ENCODE measurements around the gene KTI12.
"Not testable (repeated sequence)": the region's sequence is repeated elsewhere in the genome, so short reads cannot be mapped to it uniquely, and the experiment has no call there.

Gene KTI12

DNA sequence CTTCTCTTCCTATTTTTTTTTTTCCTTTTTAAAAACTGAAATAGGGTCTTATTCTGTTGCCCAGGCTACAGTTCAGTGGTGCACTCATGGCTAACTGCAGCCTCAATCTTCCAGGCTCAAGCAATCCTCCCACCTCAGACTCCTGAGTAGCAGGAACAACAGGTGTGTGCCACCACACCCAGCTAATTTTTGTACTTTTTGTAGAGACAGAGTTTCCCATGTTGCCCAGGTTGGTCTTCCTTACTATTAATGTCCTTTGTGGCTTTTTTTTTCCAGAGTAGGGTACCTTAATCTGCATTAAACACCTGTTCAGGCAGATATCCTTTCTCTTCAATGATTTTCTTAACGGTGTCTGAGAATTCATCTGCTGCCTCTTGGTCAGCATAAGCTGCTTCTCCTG, 4.3 kb upstream of the KTI12 start:
- no peak for DNase-seq (ENCODE audit: low read depth)

DNA sequence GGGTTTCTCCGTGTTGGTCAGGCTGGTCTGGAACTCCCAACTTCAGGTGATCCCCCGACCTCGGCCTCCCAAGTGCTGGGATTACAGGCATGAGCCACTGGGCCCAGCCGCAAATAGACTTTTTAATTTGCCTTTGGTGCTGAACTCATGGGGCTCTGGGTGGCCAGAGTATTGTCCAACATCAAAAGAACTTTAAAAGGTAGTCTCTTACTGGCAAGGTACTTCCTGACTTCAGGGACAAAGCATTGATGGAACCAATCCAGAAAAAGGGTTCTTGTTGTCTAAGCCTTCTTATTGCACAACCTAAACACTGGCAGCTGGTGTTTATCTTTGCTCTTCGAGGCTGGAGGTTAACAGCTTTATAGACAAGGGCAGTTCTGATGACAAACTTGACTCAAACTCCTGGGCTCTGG, 3.8 kb upstream of the KTI12 start:
- DNase-seq (ENCODE audit: low read depth): no peak

DNA sequence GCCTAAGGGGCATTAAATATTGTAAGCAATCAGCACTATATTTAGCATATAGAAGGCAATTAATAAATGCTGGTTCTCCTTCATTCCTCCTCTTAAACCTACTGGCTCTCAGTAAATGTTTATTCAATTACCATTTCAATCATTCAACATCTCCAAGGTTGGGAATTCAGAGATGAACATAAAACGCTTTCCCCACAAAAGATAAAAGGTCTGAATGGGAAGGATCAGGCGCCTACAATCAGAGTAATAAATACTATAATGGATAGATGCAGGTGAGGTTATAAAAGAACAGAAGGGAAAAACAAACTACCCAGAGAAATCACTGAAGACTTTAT, 407 bp upstream of the KTI12 start:
- DNase-seq (ENCODE audit: low read depth): no peak

DNA sequence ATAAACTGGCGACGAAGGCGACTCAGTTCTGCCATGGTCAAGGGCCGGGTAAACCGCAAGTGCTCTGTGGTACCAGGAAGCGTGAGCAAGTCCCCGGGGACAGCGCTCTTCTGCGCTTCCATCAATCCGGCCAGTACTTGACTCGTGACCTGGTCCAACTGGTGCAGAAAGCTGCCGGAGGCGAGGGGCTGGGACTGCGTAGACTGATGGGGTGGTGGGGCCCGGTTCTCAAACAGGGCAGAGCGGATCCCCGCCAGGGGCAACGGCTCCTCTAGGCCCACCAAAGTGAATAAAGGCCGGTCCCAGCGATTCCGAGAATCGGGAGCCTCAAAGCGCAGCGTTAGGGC, 852 bp downstream of the KTI12 start:
- DNase-seq (ENCODE audit: low read depth): no peak

DNA sequence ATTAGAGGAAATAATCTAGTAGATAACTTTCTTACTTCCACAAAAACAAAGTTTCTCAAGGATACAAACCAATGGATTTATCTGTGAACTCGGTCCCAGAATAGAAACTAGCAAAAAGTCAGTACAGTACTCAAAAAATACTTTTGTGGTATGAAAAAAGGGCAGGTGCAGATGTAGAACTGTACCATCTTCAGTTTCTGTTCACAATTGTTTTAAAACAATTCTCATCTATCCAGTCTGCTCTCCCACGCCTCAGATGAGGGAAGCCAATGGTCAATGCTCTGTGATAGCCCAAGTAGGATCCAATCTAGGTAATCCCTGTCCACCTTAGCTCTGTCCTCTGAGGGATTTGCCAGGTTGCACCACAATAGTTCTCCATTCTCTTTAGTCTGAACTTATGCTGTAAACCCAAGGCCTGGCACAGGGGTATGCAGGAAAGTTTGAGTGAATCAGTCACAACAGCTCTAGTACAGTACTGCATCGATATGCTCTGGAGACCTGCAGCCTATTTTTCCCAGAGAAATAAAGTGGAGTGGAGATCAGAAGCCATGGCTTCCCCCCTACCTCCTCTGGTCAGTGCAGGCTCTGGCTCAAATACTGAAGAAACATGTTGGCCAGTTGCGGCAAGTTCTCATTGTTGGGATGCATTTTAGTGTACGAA, 1.4 kb downstream of the KTI12 start:
- no peak for DNase-seq (ENCODE audit: low read depth)

DNA sequence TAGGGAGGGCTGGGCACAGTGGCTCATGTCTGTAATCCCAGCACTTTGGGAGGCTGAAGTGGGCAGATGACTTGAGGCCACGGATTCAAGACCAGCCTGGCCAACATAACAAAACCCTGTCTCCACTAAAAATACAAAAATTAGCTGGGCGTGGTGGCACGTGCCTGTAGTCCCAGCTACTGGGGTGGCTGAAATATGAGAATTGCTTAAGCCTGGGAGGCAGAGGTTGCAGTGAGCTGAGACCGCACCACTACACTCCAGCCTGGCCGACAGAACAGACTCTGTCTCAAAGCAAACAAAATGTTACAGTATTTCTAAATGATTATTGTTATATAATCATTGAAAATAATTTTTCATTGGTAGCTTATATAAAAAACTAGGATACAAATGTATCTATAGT, 4.8 kb downstream of the KTI12 start:
- not testable (repeated sequence) for DNase-seq (ENCODE audit: low read depth)

DNA sequence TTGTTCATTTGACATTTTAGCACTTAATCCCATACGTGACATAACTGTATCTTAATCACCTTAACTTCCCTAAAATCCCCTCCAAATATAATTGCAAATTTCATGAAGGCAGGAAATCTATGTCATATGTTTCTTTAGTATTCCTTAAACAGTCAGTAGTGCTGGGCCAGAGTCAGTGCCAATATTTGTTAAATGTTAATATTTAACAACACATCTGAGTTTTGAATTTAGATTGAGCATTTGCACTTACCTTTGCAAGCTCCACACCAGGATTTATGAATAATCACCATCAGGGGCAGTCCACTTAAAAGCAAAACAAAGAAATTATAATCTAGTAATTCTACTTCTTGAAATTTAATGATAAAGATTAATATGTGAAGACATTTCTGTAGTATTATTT, 5.3 kb downstream of the KTI12 start:
- no peak for DNase-seq (ENCODE audit: low read depth)

DNA sequence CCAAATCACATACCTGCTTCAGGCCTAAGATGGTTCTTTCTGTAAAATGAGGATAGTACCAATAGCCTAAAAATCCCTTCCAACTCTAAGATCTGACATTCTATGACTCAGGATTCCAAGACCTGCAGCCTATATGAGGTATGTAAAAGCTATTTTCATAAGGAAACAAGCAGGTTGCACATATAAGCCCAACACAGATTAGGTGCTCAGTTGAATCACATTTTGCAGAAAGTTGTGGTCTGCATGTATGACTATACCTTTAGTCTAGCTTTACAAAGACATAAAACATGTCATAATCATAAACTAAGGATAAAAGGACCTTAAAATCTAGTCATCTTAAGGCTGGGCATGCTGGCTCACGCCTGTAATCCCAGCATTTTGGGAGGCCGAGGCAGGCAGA, 7.3 kb downstream of the KTI12 start:
- DNase-seq (ENCODE audit: low read depth): no peak

DNA sequence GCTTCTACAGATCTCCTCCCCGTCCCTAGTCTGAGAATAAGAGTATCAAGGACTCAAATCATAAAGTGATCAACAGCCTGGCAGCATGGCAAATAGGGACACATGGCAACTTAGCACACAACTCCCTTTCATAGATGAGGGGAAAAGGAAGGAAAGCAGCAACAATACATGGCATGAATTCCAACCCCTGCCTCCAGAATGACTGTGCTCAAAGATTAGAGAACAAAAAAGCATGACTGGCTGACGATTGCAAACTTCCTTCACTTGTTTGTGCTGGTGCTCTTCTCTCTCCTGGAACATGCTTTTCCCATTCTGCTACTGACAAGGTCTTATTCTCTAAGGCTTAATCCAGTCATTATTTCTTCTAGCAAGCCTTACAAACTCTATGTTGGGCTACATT, 11.5 kb downstream of the KTI12 start:
- DNase-seq (ENCODE audit: low read depth): no peak

DNA sequence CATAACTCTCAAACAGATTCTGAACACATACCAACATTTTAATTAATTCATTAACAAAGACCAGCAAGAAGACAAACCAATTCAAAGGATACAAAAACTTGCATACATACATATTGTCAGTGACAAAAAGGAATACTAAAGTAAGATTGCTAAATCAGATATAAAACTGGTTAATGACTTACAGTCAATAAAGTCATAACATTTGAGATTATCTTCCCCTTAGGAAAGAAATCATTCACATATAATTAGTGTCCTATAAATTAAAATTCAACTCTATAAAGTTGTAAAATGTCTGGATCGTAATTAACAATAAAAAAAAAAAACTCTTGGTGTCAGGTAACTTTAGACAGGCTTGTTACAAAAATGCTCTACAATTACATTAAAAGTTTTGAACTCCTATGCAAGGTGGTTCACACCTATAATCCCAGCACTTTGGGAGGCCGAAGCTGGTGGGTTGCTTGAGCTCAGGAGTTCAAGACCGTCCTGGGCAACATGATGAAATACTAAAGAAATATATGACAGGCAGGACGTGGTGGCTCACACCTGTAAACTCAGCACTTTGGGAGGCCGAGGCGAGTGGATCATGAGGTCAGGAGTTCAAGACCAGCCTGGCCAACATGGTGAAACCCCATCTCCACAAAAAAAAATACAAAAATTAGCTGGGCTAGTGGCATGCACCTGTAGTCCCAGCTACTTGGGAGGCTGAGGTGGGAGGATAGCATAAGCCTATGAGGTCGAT, 25.4 kb downstream of the KTI12 start:
- DNase-seq (ENCODE audit: low read depth): no peak

DNA sequence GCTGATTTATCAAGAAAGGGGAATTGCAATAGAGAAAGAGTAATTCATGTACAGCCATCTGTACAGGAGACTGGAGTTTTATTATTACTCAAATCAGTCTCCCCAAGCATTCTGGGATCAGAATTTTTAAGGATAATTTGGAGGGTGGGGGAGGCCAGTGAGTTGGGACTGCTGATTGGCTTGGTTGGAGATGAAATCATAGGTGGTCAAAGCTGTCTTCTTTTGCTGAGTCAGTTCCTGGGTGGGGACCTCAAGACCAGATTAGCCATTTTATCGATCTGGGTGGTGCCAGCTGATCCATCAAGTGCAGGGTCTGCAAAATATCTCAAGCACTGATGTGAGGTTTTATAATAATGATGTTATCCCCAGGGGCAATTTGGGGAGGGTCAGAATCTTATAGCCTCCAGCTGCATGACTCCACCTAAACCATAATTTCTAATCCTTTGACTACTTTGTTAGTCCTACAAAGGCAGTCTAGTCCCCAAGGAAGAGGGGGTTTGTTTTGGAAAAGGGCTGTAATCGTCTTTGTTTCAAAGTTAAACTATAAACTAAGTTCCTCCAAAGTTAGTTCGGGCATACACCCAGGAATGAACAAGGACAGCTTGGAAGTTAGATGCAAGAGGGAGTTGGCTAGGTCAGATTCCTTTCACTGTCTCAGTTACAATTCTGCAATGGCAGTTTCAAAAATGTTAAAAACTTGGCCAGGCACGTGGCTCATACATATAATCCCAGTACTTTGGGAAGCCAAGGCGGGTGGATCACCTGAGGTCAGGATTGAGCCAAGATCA, 26.2 kb downstream of the KTI12 start:
- DNase-seq (ENCODE audit: low read depth): no peak

DNA sequence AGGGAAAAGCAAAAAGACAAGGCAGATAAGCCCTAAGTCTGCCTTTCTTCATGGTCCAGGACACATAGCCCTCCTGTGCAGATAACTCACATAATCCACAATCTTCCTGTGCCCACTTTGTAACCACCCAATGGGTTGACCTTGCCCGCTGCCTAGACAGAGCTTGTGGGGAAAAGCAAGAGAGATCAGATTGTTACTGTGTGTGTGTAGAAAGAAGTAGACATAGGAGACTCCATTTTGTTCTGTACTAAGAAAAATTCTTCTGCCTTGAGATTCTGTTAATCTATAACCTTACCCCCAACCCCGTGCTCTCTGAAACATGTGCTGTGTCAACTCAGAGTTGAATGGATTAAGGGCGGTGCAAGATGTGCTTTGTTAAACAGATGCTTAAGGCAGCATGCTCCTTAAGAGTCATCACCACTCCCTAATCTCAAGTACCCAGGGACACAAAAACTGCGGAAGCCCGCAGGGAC, 27.5 kb downstream of the KTI12 start:
- not testable (repeated sequence) for DNase-seq (ENCODE audit: low read depth)

DNA sequence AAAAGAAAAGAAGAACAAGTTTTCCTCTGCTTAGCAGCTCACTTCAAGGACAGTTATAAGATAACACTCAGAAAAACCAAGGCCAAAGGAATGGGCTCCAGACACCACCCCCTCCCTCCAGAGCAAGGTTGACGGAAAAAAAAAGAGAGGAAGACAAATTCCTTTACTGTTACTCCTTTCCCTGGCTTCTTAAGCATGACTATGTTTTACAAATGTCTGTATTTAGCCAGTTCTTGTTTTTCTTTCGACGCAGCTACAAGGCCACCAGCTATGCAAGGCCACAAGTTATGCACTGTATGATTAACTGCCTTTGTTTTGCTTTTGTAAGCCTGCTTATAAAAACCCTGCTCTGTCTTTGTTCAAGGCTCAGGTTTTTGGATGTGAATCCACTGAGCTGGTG, 28.1 kb downstream of the KTI12 start:
- peak; percentile 59 for DNase-seq (ENCODE audit: low read depth)

DNA sequence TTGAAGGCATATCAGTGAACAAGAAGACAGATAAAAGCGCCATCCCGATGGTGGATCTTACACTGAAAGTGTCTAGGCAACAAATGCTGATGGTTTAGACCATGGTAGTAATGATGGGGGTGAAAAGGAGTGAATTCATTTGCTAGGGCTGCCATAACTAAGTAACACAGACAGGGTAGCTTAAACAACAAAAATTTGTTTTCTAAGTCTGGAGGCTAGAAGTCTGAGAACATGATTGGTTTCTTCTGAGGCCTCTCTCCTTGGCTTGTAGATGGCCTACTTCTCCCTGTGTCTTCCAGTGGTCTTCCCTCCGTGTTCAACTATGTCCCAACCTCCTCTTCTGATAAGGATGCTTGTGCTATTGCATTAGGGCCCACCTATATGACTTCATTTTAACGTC, 29.7 kb downstream of the KTI12 start:
- DNase-seq (ENCODE audit: low read depth): no peak

DNA sequence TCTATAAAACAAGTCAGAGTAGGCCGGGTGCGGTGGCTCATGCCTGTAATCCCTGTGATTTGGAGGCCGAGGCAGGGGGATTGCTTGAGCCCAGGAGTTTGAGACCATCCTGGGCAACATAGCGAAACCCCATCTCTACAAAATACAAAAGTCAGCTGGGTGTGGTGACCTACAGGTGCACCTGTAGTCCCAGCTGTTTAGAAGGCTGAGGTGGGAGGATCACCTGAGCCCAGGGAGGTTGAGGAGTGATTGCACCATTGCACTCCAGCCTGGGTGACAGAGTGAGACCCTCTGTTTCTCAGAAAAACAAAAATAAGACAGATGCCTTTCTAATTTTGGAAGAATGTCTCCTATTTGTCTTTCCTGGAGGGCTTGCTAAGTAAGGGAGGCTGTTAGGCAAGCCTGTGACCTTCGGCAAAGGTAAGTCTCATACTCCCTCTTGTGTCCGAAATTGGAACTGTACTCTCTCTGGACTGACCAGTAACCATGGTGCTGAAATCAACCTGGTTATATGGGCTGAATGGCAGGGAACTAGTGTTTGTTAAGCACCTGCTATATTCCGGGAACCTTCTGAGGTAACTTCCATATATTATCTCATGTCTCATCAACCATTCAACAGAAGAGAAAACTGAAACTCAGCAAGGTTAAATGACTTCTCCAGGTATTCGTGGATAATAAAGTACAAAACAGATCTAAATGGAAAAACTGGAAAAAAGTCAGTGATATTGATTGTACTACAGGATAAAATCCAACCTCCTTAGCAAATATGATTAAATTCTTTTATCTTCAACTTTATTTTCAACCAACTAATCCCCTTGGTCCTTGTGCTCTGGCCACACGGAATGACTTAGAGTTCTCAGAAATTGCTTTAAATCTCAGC, 31.3 kb downstream of the KTI12 start:
- peak; percentile 87 for DNase-seq (ENCODE audit: low read depth)

DNA sequence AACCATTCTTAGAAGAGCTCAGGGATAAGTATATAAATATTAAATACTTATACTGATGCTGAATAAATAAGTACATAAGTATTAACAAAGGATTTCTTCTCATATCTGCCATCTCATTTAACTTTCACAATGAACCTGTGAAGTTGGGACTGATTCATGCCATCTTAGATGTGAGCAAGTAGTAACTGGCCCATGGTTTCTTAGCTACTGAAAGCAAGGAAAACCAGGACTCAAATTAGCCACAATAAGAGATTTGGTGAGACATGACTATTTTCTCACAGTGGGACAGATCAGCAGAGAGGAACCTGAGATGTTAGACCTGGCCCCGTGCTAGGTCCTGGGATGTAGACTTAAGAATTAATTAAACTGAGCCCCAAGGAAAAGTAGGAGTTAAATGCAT, 34.9 kb downstream of the KTI12 start:
- no peak for DNase-seq (ENCODE audit: low read depth)

DNA sequence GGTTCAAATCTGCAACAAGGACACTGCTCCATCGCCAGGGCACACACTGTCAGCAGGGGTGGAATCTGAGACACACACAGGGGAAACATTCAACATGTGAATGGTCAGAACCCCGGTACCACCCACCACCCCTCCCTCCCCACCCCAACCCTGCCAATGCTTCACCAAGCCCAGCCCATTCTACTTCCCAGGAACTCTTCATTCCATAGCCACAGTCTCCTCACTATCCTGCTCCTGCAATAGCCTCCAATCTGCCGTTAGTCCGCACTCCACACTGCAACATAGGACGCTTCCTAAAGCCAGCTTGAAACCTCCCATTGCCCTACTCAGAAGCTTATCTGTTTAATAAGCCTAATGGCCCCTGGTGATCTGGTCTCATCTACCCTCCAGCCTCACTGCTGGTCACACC, 35.6 kb downstream of the KTI12 start:
- no peak for DNase-seq (ENCODE audit: low read depth)

DNA sequence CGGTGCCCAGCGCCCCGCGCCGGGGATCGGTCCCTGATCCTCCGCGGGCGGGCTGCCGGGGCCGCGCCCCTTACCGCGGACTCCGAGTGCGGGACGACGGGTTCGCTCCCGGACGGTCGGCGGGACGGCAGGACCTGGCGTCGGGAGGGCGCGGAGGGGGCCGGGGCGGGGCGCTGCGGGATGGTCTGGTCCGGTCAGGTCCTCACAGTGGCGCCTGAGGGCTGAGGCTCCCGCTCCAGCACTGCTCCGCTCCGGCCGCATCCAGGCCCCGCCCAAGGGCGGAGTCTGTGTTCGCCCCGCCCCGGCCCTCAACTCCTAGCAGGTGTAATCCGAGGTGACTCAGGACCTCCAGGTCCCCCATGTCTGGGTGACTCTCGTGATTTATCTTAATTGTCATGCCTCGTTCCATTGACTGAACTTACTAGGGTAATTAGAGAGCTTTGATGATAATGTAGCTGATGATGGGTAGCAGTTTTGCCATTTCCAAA, 43.1 kb downstream of the KTI12 start, which contains the start of gene RAB3B:
Gene RAB3B (minus strand): TSS at position 223 of the 488 bp plus-strand sequence. CDS start 13,583 bp downstream, outside the sequence.
- DNase-seq (ENCODE audit: low read depth): no peak

DNA sequence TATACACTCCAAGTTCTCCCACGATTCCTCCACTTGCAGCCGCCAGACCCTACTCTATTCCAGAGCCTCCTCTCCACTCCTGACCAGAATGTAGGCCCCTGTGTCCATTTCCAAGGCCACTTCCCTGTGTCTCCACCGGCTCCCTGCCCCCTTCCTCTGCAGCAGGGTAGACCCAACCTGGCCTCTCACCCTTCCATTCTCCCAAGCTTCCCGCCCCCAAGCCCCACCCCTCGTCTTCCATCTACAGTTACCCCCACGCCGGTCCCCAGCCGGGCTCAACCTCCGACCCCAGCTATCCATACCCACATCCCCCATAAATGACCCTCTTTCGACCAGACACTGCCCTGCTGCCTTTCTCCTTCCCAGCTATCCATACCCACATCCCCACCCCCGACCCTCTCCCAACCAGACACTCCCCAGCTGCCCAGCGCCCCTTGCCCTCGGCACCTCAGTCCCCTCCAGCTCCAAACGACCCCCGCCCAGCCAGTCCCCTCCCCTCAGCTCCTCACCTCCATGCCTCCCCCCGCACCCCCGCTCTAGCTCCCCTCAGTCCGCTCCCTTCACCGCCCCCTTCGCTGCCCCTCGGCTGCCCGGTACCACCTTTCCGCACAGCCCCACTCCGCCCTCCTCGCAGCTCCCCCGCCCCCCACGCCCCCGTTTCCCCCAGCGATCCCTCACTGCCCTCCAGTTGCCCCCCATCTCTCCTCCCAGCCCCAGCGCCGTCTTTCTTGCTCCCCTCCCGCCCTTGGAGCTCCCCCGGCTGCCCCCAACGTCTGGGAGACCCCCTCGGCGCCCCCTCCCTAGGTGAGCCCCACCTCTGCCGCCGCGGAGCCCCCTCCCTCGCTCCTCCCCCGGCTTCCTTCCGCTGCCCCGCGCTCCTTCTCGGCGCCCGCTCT, 43.8 kb downstream of the KTI12 start:
- no peak for DNase-seq (ENCODE audit: low read depth)

DNA sequence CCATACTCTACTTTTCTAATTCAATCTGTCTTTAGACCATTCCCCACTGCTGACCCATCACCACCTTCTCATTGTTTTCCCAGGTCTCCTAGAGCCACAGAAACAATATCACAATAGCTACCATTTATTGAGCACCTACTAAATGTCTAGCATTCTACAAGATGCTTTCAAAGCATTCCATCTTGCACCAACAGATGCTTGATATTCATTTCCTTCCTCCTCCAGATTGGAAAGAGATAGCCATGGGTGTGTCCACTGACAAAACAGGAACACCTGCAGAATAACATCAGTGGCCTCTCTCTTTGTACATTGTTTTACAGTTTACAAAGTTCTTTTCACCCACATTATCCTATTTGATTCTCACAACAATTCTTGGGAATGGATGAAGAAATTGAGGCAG, 45.4 kb downstream of the KTI12 start:
- no peak for DNase-seq (ENCODE audit: low read depth)

DNA sequence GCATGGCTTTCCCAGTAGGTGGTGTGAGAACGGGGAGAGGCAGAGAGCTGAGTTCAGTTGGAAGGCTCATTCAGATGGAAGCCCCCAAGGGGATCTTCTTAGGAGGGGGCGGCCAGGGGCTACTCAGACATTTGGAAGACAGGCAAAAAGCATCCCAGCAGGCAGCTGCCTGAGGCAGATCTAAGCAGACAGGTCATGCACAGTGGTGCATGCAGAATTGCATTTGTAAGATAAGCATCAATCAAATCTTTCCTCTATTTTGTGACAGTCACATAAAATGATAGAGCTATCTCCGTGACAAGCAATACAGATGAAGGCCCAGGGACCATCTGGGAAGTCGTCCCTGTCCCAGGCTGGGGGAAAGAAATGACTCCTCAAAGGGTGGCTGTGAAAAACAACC, 46.9 kb downstream of the KTI12 start:
- no peak for DNase-seq (ENCODE audit: low read depth)

Measured in HS-27A (cell line).